Stomach smooth muscle (tissue), 2 donors: ENCODE measurements around the gene MAJIN.
A peak's percentile ranks its signal among the peaks of the same experiment; 100 is the strongest.

Experiments used
- H3K27ac ChIP-seq: one replicate; pipeline ENCODE4 v1.7.0; 2013; ENCODE audit warnings: mild to moderate bottlenecking, low read length, inconsistent platforms
- H3K27me3 ChIP-seq, 2 donors: one replicate each; pipeline ENCODE4 v1.7.0; 2013; ENCODE audit warnings: low read length in 2 of 2; ENCODE audit not compliant: insufficient read depth in 2 of 2, control insufficient read depth in 1 of 2
- H3K36me3 ChIP-seq, 2 donors: one replicate each; pipeline ENCODE4 v1.7.0; 2013; ENCODE audit warnings: low read length in 2 of 2; ENCODE audit not compliant: control insufficient read depth in 2 of 2, insufficient read depth in 2 of 2
- H3K4me1 ChIP-seq: one replicate; pipeline ENCODE4 v1.7.0; 2013; ENCODE audit warnings: low read length; ENCODE audit not compliant: control insufficient read depth, insufficient read depth
- H3K4me3 ChIP-seq, 2 donors: one replicate each; pipeline ENCODE4 v1.7.0; 2013; ENCODE audit warnings: low read length in 2 of 2
- H3K9ac ChIP-seq, 2 donors: one replicate each; pipeline ENCODE4 v1.7.0; 2013; ENCODE audit warnings: low read length in 2 of 2, mild to moderate bottlenecking in 1 of 2
- H3K9me3 ChIP-seq, 2 donors: one replicate each; pipeline ENCODE4 v1.7.0; 2013; ENCODE audit warnings: low read length in 2 of 2; ENCODE audit not compliant: control insufficient read depth in 2 of 2
- donor health status: healthy.
- donor health status: Pancreatic carcinoma.

Gene MAJIN

GRCh38 chr11:64900263-64900678, 71.6 kb downstream of the MAJIN start:
- H3K9ac ChIP-seq: no peak overlapping the region
- H3K9me3 ChIP-seq: no peaks in the 10 kb centered on the region
- no peaks in the 10 kb centered on the region for H3K4me1 ChIP-seq
- no peaks in the 10 kb centered on the region for H3K27me3 ChIP-seq
- no peak overlapping the region for H3K27ac ChIP-seq
- no peak overlapping the region for H3K4me3 ChIP-seq
- peaks cover 19 to 37% of the 10 kb centered on the region in 2 donors for H3K36me3 ChIP-seq

- H3K36me3 ChIP-seq: peaks cover 16 to 32% of the 10 kb centered on the region in 2 donors
- H3K9ac ChIP-seq: no peak overlapping the region
- peaks cover 7% of the 10 kb centered on the region for H3K4me1 ChIP-seq
- no peaks in the 10 kb centered on the region for H3K27me3 ChIP-seq
- no peak overlapping the region for H3K4me3 ChIP-seq
- no peaks in the 10 kb centered on the region for H3K9me3 ChIP-seq
- no peak overlapping the region for H3K27ac ChIP-seq
Observed at GRCh38 chr11:64898541-64898940, 73.4 kb downstream of the MAJIN start.

- Histone ChIP-seq H3K27me3 (no peaks in the 10 kb centered on the region), H3K9me3 (no peaks in the 10 kb centered on the region), H3K9ac (no peak overlapping the region), H3K27ac (no peak overlapping the region), H3K36me3 (peaks cover 14 to 29% of the 10 kb centered on the region in 2 donors), H3K4me3 (no peak overlapping the region), H3K4me1 (peaks cover 7% of the 10 kb centered on the region)
Observed at GRCh38 chr11:64898076-64898445, 73.8 kb downstream of the MAJIN start.

- no peak overlapping the region for H3K27ac ChIP-seq
- no peak overlapping the region for H3K4me3 ChIP-seq
- peaks cover 7% of the 10 kb centered on the region for H3K4me1 ChIP-seq
- H3K9ac ChIP-seq: no peak overlapping the region
- H3K36me3 ChIP-seq: peaks cover 13 to 26% of the 10 kb centered on the region in 2 donors
- no peaks in the 10 kb centered on the region for H3K9me3 ChIP-seq
- no peaks in the 10 kb centered on the region for H3K27me3 ChIP-seq
Observed at GRCh38 chr11:64897381-64898075, 74.4 kb downstream of the MAJIN start.

GRCh38 chr11:64896448-64897022, 75.4 kb downstream of the MAJIN start:
- Histone ChIP-seq H3K36me3 (peaks cover 7 to 24% of the 10 kb centered on the region in 2 donors), H3K9ac (no peak overlapping the region), H3K4me3 (no peak overlapping the region), H3K4me1 (peaks cover 7% of the 10 kb centered on the region), H3K27ac (no peak overlapping the region), H3K9me3 (no peaks in the 10 kb centered on the region), H3K27me3 (no peaks in the 10 kb centered on the region)

- peaks cover 7% of the 10 kb centered on the region for H3K4me1 ChIP-seq
- no peak overlapping the region for H3K9ac ChIP-seq
- H3K36me3 ChIP-seq: peaks cover 5 to 18% of the 10 kb centered on the region in 2 donors
- no peak overlapping the region for H3K4me3 ChIP-seq
- no peaks in the 10 kb centered on the region for H3K27me3 ChIP-seq
- H3K9me3 ChIP-seq: no peaks in the 10 kb centered on the region
- H3K27ac ChIP-seq: no peak overlapping the region
Observed at GRCh38 chr11:64894812-64895452, 77.0 kb downstream of the MAJIN start.

- H3K9me3 ChIP-seq: no peaks in the 10 kb centered on the region
- H3K4me3 ChIP-seq: no peak overlapping the region
- peaks cover 7% of the 10 kb centered on the region for H3K4me1 ChIP-seq
- H3K9ac ChIP-seq: no peak overlapping the region
- H3K27ac ChIP-seq: no peak overlapping the region
- peaks cover 5 to 17% of the 10 kb centered on the region in 2 donors for H3K36me3 ChIP-seq
- H3K27me3 ChIP-seq: no peaks in the 10 kb centered on the region
Observed at GRCh38 chr11:64894070-64894811, 77.7 kb downstream of the MAJIN start.

- H3K4me1 ChIP-seq: peaks cover 7% of the 10 kb centered on the region
- peak overlapping the region in 1 of 2 donors; percentile 42 for H3K9ac ChIP-seq
- no peaks in the 10 kb centered on the region for H3K9me3 ChIP-seq
- no peaks in the 10 kb centered on the region for H3K27me3 ChIP-seq
- H3K27ac ChIP-seq: no peak overlapping the region
- H3K36me3 ChIP-seq: peaks cover 3 to 15% of the 10 kb centered on the region in 2 donors
- H3K4me3 ChIP-seq: no peak overlapping the region
Observed at GRCh38 chr11:64893194-64894069, 78.5 kb downstream of the MAJIN start.

- Histone ChIP-seq H3K9ac (peak overlapping the region in 1 of 2 donors; percentile 42), H3K9me3 (no peaks in the 10 kb centered on the region), H3K27me3 (no peaks in the 10 kb centered on the region), H3K4me3 (peak overlapping the region in 1 of 2 donors; percentile 3), H3K4me1 (peaks cover 13% of the 10 kb centered on the region), H3K36me3 (peaks cover 0 to 9% of the 10 kb centered on the region in 2 donors), H3K27ac (no peak overlapping the region)
Observed at GRCh38 chr11:64892838-64893193, 79.1 kb downstream of the MAJIN start.

- H3K27ac ChIP-seq: no peak overlapping the region
- peaks cover 0 to 8% of the 10 kb centered on the region in 2 donors for H3K36me3 ChIP-seq
- no peaks in the 10 kb centered on the region for H3K27me3 ChIP-seq
- no peak overlapping the region for H3K9ac ChIP-seq
- peak overlapping the region in 1 of 2 donors; percentile 3 for H3K4me3 ChIP-seq
- no peaks in the 10 kb centered on the region for H3K9me3 ChIP-seq
- peaks cover 17% of the 10 kb centered on the region for H3K4me1 ChIP-seq
Observed at GRCh38 chr11:64892411-64892831, 79.5 kb downstream of the MAJIN start.
